IMR-90 (cell line): ENCODE results near the gene MCFD2. TPM values are rescaled to one million over a fixed set of nuclear protein-coding genes. Genes with fewer than 3 reads are reported as not detected.

ENCODE experiments used
- ATAC-seq: fragments of 200-7000 bp; cut with Tn5 transposase; 2 replicates; pipeline ENCODE4 v1.9.1; 2020; ENCODE audit warnings: low read depth, mild to moderate bottlenecking, moderate library complexity
- BruUV-seq: library from RNA; stranded (reverse); fragments of 400-500 nt; replicated peaks from 2 replicates; lab custom pipeline; 2021; lab: Mats Ljungman, UMichigan
- CTCF ChIA-PET: fragments of 300-600 bp; formaldehyde crosslinking; extraction: SDS; loops from one replicate; lab custom pipeline; 2021; ENCODE audit warnings: antibody characterized with exemption; lab: Yijun Ruan, JAX
- POLR2A ChIA-PET: fragments of 300-600 bp; sonication (Branson Sonifier 250); formaldehyde crosslinking; loops from one replicate; lab custom pipeline; 2022; ENCODE audit warnings: antibody characterized with exemption; ENCODE audit not compliant: unreplicated experiment; lab: Charles Lee
- DNase-seq: peaks from one replicate; pipeline ENCODE4 v3.0.0; 2013
- H2AFZ ChIP-seq: replicated peaks from 2 replicates; pipeline ENCODE3; 2013; ENCODE audit warnings: low read length, mild to moderate bottlenecking; ENCODE audit not compliant: poor library complexity
- H2AK5ac ChIP-seq: 2 replicates; pipeline ENCODE4 v1.6.1; 2013; ENCODE audit warnings: low read depth, low read length, inconsistent platforms
- H2AK9ac ChIP-seq: replicated peaks from 2 replicates; pipeline ENCODE3; 2013; ENCODE audit warnings: mild to moderate bottlenecking, low read depth, low read length, moderate library complexity; ENCODE audit not compliant: poor library complexity
- H2BK120ac ChIP-seq: 2 replicates; pipeline ENCODE4 v1.6.1; 2013; ENCODE audit warnings: low read depth, low read length, inconsistent platforms
- H2BK15ac ChIP-seq: 3 replicates; pipeline ENCODE4 v1.6.1; 2013; ENCODE audit warnings: low read depth, low read length, inconsistent platforms
- H2BK20ac ChIP-seq: 2 replicates; pipeline ENCODE4 v1.6.1; 2013; ENCODE audit warnings: low read depth, mild to moderate bottlenecking, inconsistent platforms, low read length, moderate library complexity
- H2BK5ac ChIP-seq: 2 replicates; pipeline ENCODE4 v1.6.1; 2013; ENCODE audit warnings: mild to moderate bottlenecking, low read depth, low read length, inconsistent platforms; ENCODE audit not compliant: poor library complexity, severe bottlenecking
- H3K14ac ChIP-seq: replicated peaks from 2 replicates; pipeline ENCODE4 v1.6.1; 2013; ENCODE audit warnings: low read depth, low read length, inconsistent platforms
- H3K18ac ChIP-seq: 2 replicates; pipeline ENCODE4 v1.6.1; 2013; ENCODE audit warnings: low read depth, low read length, control low read depth
- H3K23ac ChIP-seq: 2 replicates; pipeline ENCODE4 v1.6.1; 2013; ENCODE audit warnings: low read depth, low read length, inconsistent platforms
- H3K27ac ChIP-seq: 2 replicates; pipeline ENCODE4 v1.5.1; 2013; ENCODE audit warnings: mild to moderate bottlenecking, control low read depth, low read length; ENCODE audit not compliant: insufficient read depth
- H3K27me3 ChIP-seq: 2 replicates; pipeline ENCODE4 v1.6.1; 2013; ENCODE audit warnings: low read length; ENCODE audit not compliant: control insufficient read depth, insufficient read depth
- H3K36me3 ChIP-seq: 2 replicates; pipeline ENCODE4 v1.6.1; 2013; ENCODE audit warnings: low read length, mixed read lengths; ENCODE audit not compliant: control insufficient read depth, insufficient read depth
- H3K4ac ChIP-seq: 2 replicates; pipeline ENCODE4 v1.6.1; 2013; ENCODE audit warnings: low read depth, low read length, inconsistent platforms
- H3K4me1 ChIP-seq: 2 replicates; pipeline ENCODE4 v1.6.1; 2013; ENCODE audit warnings: low read length, mixed read lengths; ENCODE audit not compliant: control insufficient read depth, insufficient read depth
- H3K4me2 ChIP-seq: 2 replicates; pipeline ENCODE4 v1.6.1; 2013; ENCODE audit warnings: low read depth, mild to moderate bottlenecking, control low read depth, low read length, moderate library complexity
- H3K4me3 ChIP-seq: 2 replicates; pipeline ENCODE4 v1.5.1; 2013; ENCODE audit warnings: low read depth, mild to moderate bottlenecking, control low read depth, low read length, moderate library complexity; ENCODE audit not compliant: insufficient read depth
- H3K56ac ChIP-seq: 2 replicates; pipeline ENCODE4 v1.6.1; 2013; ENCODE audit warnings: low read length, inconsistent platforms; ENCODE audit not compliant: insufficient read depth; ENCODE audit errors: extremely low read depth
- H3K79me1 ChIP-seq, 2 experiments: 2 replicates each; pipeline ENCODE4 v1.6.1; 2013; ENCODE audit warnings: low read length in 2 of 2, inconsistent platforms in 1 of 2, low read depth in 1 of 2
- H3K9ac ChIP-seq: 2 replicates; pipeline ENCODE4 v1.6.1; 2013; ENCODE audit warnings: low read depth, low read length, control low read depth
- H3K9me1 ChIP-seq: 2 replicates; pipeline ENCODE4 v1.6.1; 2013; ENCODE audit warnings: low read length, inconsistent platforms; ENCODE audit not compliant: insufficient read depth
- H3K9me3 ChIP-seq: 2 replicates; pipeline ENCODE4 v1.6.1; 2013; ENCODE audit warnings: low read length; ENCODE audit not compliant: control insufficient read depth, insufficient read depth
- H4K20me1 ChIP-seq: 2 replicates; pipeline ENCODE4 v1.6.1; 2013; ENCODE audit warnings: low read length, inconsistent platforms; ENCODE audit not compliant: insufficient read depth
- H4K5ac ChIP-seq: 2 replicates; pipeline ENCODE4 v1.6.1; 2013; ENCODE audit warnings: mild to moderate bottlenecking, low read depth, low read length, control low read depth
- H4K8ac ChIP-seq, 2 experiments: 2 replicates each; pipeline ENCODE4 v1.6.1; 2013; ENCODE audit warnings: low read depth in 2 of 2, low read length in 2 of 2, control low read depth in 1 of 2, inconsistent platforms in 1 of 2
- H4K91ac ChIP-seq: 2 replicates; pipeline ENCODE4 v1.6.1; 2013; ENCODE audit warnings: low read depth, low read length, inconsistent platforms; ENCODE audit not compliant: insufficient read depth
- BHLHE40 ChIP-seq: fragments of 150-350 bp; IDR thresholded peaks from 2 replicates; pipeline ENCODE4 v1.6.1; 2016; ENCODE audit warnings: mild to moderate bottlenecking, low read depth, low read length
- FOS ChIP-seq: fragments of 150-350 bp; IDR thresholded peaks from 2 replicates; pipeline ENCODE4 v1.6.1; 2016; ENCODE audit warnings: low read depth, low read length
- MAFK ChIP-seq: IDR thresholded peaks from 2 replicates; pipeline ENCODE4 v1.6.1; 2012; ENCODE audit warnings: low read depth, low read length, improper control_type of control experiment
- MAZ ChIP-seq: IDR thresholded peaks from 2 replicates; pipeline ENCODE4 v1.6.1; 2012; ENCODE audit warnings: low read depth, mild to moderate bottlenecking, low read length, improper control_type of control experiment, moderate library complexity, borderline replicate concordance
- MXI1 ChIP-seq: IDR thresholded peaks from 2 replicates; pipeline ENCODE4 v1.6.1; 2012; ENCODE audit warnings: low read depth, mild to moderate bottlenecking, low read length, moderate library complexity, borderline replicate concordance
- NFE2L2 ChIP-seq: fragments of 150-350 bp; IDR thresholded peaks from 2 replicates; pipeline ENCODE4 v1.6.1; 2016; ENCODE audit warnings: low read depth, mild to moderate bottlenecking, low read length
- RAD21 ChIP-seq: IDR thresholded peaks from 2 replicates; pipeline ENCODE4 v1.6.1; 2012; ENCODE audit warnings: low read length, improper control_type of control experiment
- WGBS, 2 experiments: methylation state at CpG; one replicate each; pipeline versions ENCODE4 v1.1.5 to v1.1.7; 2013; ENCODE audit warnings: missing lambda C conversion rate in 2 of 2; ENCODE audit not compliant: insufficient read length in 1 of 2; ENCODE audit errors: extremely low coverage in 2 of 2; 5-methylcytosine and 5-hydroxymethylcytosine counted together
- dilution Hi-C: fragments of 300-500 bp; cut with HindIII; formaldehyde crosslinking; loops from one replicate; pipeline ENCODE4 v1.14.3; 2018; ENCODE audit warnings: low sequenced_read_pairs; ENCODE audit not compliant: unreplicated experiment
- in situ Hi-C: fragments of 300-500 bp; cut with MboI; formaldehyde crosslinking; loops from 3 replicates; pipeline ENCODE4 v1.14.3; 2019; ENCODE audit warnings: low sequenced_read_pairs, inconsistent platforms, mixed read lengths
- intact Hi-C: fragments of 100-400 bp; cut with micrococcal nuclease; formaldehyde crosslinking; loops from 2 replicates; pipeline ENCODE4 v1.10.0; 2022
- polyA plus RNA-seq, 3 experiments: library from polyadenylated mRNA; depleted of rRNA; stranded (reverse); fragments of >200 nt; gene quantifications; 2 replicates each; pipeline ENCODE4 v1.2.3, GENCODE V29; 2012; ENCODE audit warnings: low replicate concordance in 1 of 3
- total RNA-seq: library from RNA; depleted of rRNA; stranded (reverse); fragments of >200 nt; gene quantifications from 2 replicates; pipeline ENCODE4 v1.2.3, GENCODE V29; 2012

Gene MCFD2
- total and polyA plus RNA-seq, 2 of the 4 experiments (the other 2 are of a cell fraction), result 145 to 177 TPM

DNA sequence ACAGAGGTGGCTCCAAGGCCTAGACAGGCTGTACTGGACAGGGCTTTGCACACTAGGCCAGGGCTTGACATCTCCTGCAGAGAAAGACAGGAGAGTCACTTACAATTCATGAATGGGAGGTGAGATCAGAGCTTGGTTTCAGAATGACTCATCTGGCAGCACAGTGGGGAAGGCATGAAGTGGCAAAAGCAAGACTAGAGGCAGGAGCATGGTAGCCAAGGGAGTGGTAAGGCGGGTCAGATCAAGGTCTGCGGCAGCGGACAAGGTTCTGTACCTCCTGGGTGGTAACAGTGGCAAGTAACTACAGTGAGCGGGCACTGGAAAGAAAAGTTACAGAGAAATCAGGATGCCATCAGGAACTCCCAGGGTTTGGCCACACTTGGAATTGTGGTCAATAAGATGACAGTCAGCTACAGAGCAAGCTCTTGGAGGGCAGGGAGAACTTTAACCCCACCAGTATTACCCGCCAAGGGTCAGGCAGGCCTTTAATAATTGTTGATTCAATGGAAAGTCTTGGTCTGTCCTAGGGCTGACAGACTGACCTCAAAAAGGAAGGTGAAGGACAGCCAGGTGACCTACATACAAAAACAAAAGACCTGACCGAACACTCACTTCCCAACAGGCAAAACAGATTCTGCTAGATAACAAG lies 5.7 kb downstream of the MCFD2 start:
- CTCF ChIA-PET, result interaction anchor here (0.8 kb wide), 1 partner anchor 414 kb away, joined by 3 read pairs; no protein-coding TSS in a partner anchor
- dilution Hi-C loops, result no loop called here
- peak; percentile 73 for ATAC-seq

More for the DNA sequence above, 5.7 kb downstream of the MCFD2 start:
- POLR2A ChIA-PET, result no interaction called here
- Histone ChIP-seq H3K36me3 (peaks cover 50% of the 10 kb centered on the region), H3K27ac (no peak overlapping the region), H3K23ac (peak overlapping the region; percentile 59), H2BK5ac (peak overlapping the region; percentile 35), H3K4me2 (no peak overlapping the region), H3K9ac (no peak overlapping the region), H4K20me1 (peaks cover 54% of the 10 kb centered on the region), H2BK120ac (peak overlapping the region; percentile 53; the same call in 1 of the 2 replicates), H2BK15ac (0 out of 3 replicates have a peak overlapping the region, but pooled peaks have one; percentile 32), H2AK9ac (peak overlapping the region; percentile 67), H3K14ac (0 out of 2 replicates have a peak overlapping the region, but pooled peaks have one; percentile 0), H3K4me1 (peaks cover 14% of the 10 kb centered on the region), H3K4ac (peak overlapping the region; percentile 54; the same call in 1 of the 2 replicates), H3K4me3 (no peak overlapping the region), H3K79me1 (peaks cover 54 to 83% of the 10 kb centered on the region in 2 experiments), H2AFZ (no peak overlapping the region), H4K8ac (peak overlapping the region in 1 of 2 experiments; percentile 17; a peak in 1 of 4 replicates), H2BK20ac (peak overlapping the region; percentile 12; the same call in 1 of the 2 replicates), H3K9me1 (peaks cover 44% of the 10 kb centered on the region), H3K9me3 (no peaks in the 10 kb centered on the region), H2AK5ac (peak overlapping the region; percentile 68), H4K5ac (no peak overlapping the region), H3K18ac (no peak overlapping the region), H3K56ac (no peak overlapping the region), H4K91ac (peak overlapping the region; percentile 5; the same call in 1 of the 2 replicates), H3K27me3 (no peaks in the 10 kb centered on the region)
- TF ChIP-seq MAZ (no peak), MXI1 (peak; percentile 77; the same call in 1 of the 2 replicates), NFE2L2 (peak; percentile 50), FOS (peak; percentile 73), BHLHE40 (0 out of 2 replicates have a peak, but pooled peaks have one; percentile 33), RAD21 (peak; percentile 20; the same call in 1 of the 2 replicates), MAFK (no peak)
- WGBS, 2 experiments, result 68% methylated on average over 3 of the region's 6 CpGs; no CpG with 5 or more reads in 1 of the 2 experiments
- BruUV-seq, result no TSS peak
- intact Hi-C loops (no loop called here), in situ Hi-C loops (loop anchor here (10.0 kb wide), 1 partner anchor 415 kb away; no protein-coding TSS in a partner anchor)
- peak; percentile 88 for DNase-seq
